Measurements from ENCODE around the gene CDK9.
A peak's percentile ranks its signal among the peaks of the same experiment; 100 is the strongest.

CDK9 gene

GRCh38 chr9:127805620-127806019, 19.8 kb downstream of the CDK9 start:
- H3K27ac ChIP-seq (replicated peaks): no peak overlapping the region
- no peak overlapping the region for H3K4me3 ChIP-seq (replicated peaks; ENCODE audit: insufficient read depth, low read length)
- peak in 1 of 2 experiments; percentile 60 for DNase-seq (ENCODE audit: low read depth in 1 of 2, low spot score in 1 of 2)
- TF ChIP-seq POLR2AphosphoS5 (IDR thresholded peaks at IDR 0.05; ENCODE audit: low read depth): peak; percentile 23; the same call in 1 of the 2 replicates
- no peak for TF ChIP-seq SPI1 (IDR thresholded peaks at IDR 0.05; ENCODE audit: borderline replicate concordance, low read depth)
- H3K27me3 ChIP-seq (ENCODE audit: insufficient read depth, poor library complexity, severe bottlenecking): no peaks in the 10 kb centered on the region

GRCh38 chr9:127806871-127807270, 21.0 kb downstream of the CDK9 start:
- no peak overlapping the region for H3K27ac ChIP-seq (replicated peaks)
- no peak overlapping the region for H3K4me3 ChIP-seq (replicated peaks; ENCODE audit: insufficient read depth, low read length)
- no peaks in the 10 kb centered on the region for H3K27me3 ChIP-seq (ENCODE audit: insufficient read depth, poor library complexity, severe bottlenecking)
- no peak for DNase-seq (ENCODE audit: low read depth in 1 of 2, low spot score in 1 of 2)
- TF ChIP-seq CTCF (IDR thresholded peaks at IDR 0.05; ENCODE audit: insufficient read depth, low read length) (no peak), POLR2AphosphoS5 (IDR thresholded peaks at IDR 0.05; ENCODE audit: low read depth) (no peak), REST (IDR thresholded peaks at IDR 0.05; ENCODE audit: insufficient replicate concordance, low read depth) (no peak), SPI1 (IDR thresholded peaks at IDR 0.05; ENCODE audit: borderline replicate concordance, low read depth) (no peak), GABPA (IDR thresholded peaks at IDR 0.05; ENCODE audit: low read depth) (no peak)

- Histone ChIP-seq H3K4me3 (replicated peaks; ENCODE audit: insufficient read depth, low read length) (no peak overlapping the region), H3K27me3 (ENCODE audit: insufficient read depth, poor library complexity, severe bottlenecking) (no peaks in the 10 kb centered on the region), H3K27ac (replicated peaks) (no peak overlapping the region)
- DNase-seq (ENCODE audit: low read depth in 1 of 2, low spot score in 1 of 2): no peak
- TF ChIP-seq POLR2AphosphoS5 (IDR thresholded peaks at IDR 0.05; ENCODE audit: low read depth) (peak; percentile 3; the same call in 1 of the 2 replicates), REST (IDR thresholded peaks at IDR 0.05; ENCODE audit: insufficient replicate concordance, low read depth) (no peak)
These were observed 22.6 kb downstream of the CDK9 start for GRCh38 chr9:127808347-127809001.

- H3K4me3 ChIP-seq (replicated peaks; ENCODE audit: insufficient read depth, low read length): no peak overlapping the region
These were observed 23.2 kb downstream of the CDK9 start for GRCh38 chr9:127809002-127809539.

More at GRCh38 chr9:127809002-127809539, 23.2 kb downstream of the CDK9 start:
- no peak for DNase-seq (ENCODE audit: low read depth in 1 of 2, low spot score in 1 of 2)
- no peak for TF ChIP-seq POLR2AphosphoS5 (IDR thresholded peaks at IDR 0.05; ENCODE audit: low read depth)
- no peak for TF ChIP-seq SPI1 (IDR thresholded peaks at IDR 0.05; ENCODE audit: borderline replicate concordance, low read depth)
- no peak for TF ChIP-seq CTCF (IDR thresholded peaks at IDR 0.05; ENCODE audit: insufficient read depth, low read length)
- no peak for TF ChIP-seq GABPA (IDR thresholded peaks at IDR 0.05; ENCODE audit: low read depth)
- no peak for TF ChIP-seq REST (IDR thresholded peaks at IDR 0.05; ENCODE audit: insufficient replicate concordance, low read depth)
- Histone ChIP-seq H3K27me3 (ENCODE audit: insufficient read depth, poor library complexity, severe bottlenecking) (no peaks in the 10 kb centered on the region), H3K27ac (replicated peaks) (no peak overlapping the region)

Measured in HL-60 (cell line).